Activated CD8-positive, alpha-beta T cell treated with anti-CD3 and anti-CD28 coated beads, Interleukin-2, amount 10 ng/mL, durations not matched to agents 7 days and 5 days (primary cell): ENCODE measurements around the gene PHLPP1. TPM values are rescaled to one million over a fixed set of nuclear protein-coding genes. Genes with fewer than 3 reads are reported as not detected.

Source experiments
- ATAC-seq: fragments of 150-1000 bp; cut with Tn5 transposase; one replicate; pipeline ENCODE4 v1.10.0; 2021; ENCODE audit warnings: moderate library complexity
- CTCF ChIA-PET: fragments of 350-600 bp; sonication (Branson Sonifier 250); formaldehyde crosslinking; loops from one replicate; lab custom pipeline; 2021; ENCODE audit warnings: antibody characterized with exemption; lab: Charles Lee
- POLR2A ChIA-PET: fragments of 350-600 bp; sonication (Branson Sonifier 250); formaldehyde crosslinking; loops from one replicate; lab custom pipeline; 2021; ENCODE audit warnings: antibody characterized with exemption; lab: Charles Lee
- DNase-seq: peaks from one replicate; pipeline ENCODE4 v3.0.0-alpha.2; 2020
- H3K27ac Mint-ChIP-seq: one replicate; pipeline ENCODE4 v1.8.0; 2021; ENCODE audit warnings: mild to moderate bottlenecking, mixed read lengths
- H3K27me3 Mint-ChIP-seq: one replicate; pipeline ENCODE4 v1.8.0; 2021; ENCODE audit warnings: low read depth, mixed read lengths
- H3K36me3 Mint-ChIP-seq: one replicate; pipeline ENCODE4 v1.8.0; 2021; ENCODE audit warnings: low read depth, mixed read lengths
- H3K4me1 Mint-ChIP-seq: one replicate; pipeline ENCODE4 v1.8.0; 2021; ENCODE audit warnings: low read depth, mixed read lengths
- H3K4me3 Mint-ChIP-seq: one replicate; pipeline ENCODE4 v1.8.0; 2021; ENCODE audit warnings: mild to moderate bottlenecking, mixed read lengths
- H3K9me3 Mint-ChIP-seq: one replicate; pipeline ENCODE4 v1.8.0; 2022; ENCODE audit warnings: mixed read lengths; ENCODE audit not compliant: insufficient read depth
- total RNA-seq, 2 experiments: library from RNA; stranded (reverse); gene quantifications; one replicate each; pipeline ENCODE4 v1.2.3, GENCODE V29; 2021

PHLPP1 gene
- total RNA-seq, 2 experiments from 2014 or later: 2.9 to 3.5 TPM

- Mint-ChIP-seq H3K4me1 (no peaks in the 10 kb centered on the region), H3K36me3 (no peaks in the 10 kb centered on the region), H3K9me3 (no peaks in the 10 kb centered on the region), H3K4me3 (no peak overlapping the region), H3K27ac (no peak overlapping the region), H3K27me3 (no peaks in the 10 kb centered on the region)
- ChIA-PET CTCF (no interaction called here), POLR2A (no interaction called here)
- ATAC-seq (no peak), DNase-seq (no peak)
These were observed 112.8 kb downstream of the PHLPP1 start for GRCh38 chr18:62828091-62828640.

- H3K27ac Mint-ChIP-seq: no peak overlapping the region
- DNase-seq: no peak
- H3K27me3 Mint-ChIP-seq: no peaks in the 10 kb centered on the region
- CTCF ChIA-PET: no interaction called here
- H3K4me3 Mint-ChIP-seq: no peak overlapping the region
- no peaks in the 10 kb centered on the region for H3K4me1 Mint-ChIP-seq
- POLR2A ChIA-PET: no interaction called here
- H3K9me3 Mint-ChIP-seq: no peaks in the 10 kb centered on the region
- no peaks in the 10 kb centered on the region for H3K36me3 Mint-ChIP-seq
- no peak for ATAC-seq
These were observed 113.5 kb downstream of the PHLPP1 start for GRCh38 chr18:62828852-62829251.

- no peak overlapping the region for H3K4me3 Mint-ChIP-seq
- no peaks in the 10 kb centered on the region for H3K36me3 Mint-ChIP-seq
- CTCF ChIA-PET: no interaction called here
These were observed 114.6 kb downstream of the PHLPP1 start for GRCh38 chr18:62829936-62830335.

GRCh38 chr18:62832282-62832681 lies 116.9 kb downstream of the PHLPP1 start:
- POLR2A ChIA-PET: no interaction called here
- Mint-ChIP-seq H3K4me3 (no peak overlapping the region), H3K36me3 (no peaks in the 10 kb centered on the region), H3K9me3 (no peaks in the 10 kb centered on the region), H3K27me3 (no peaks in the 10 kb centered on the region), H3K4me1 (no peaks in the 10 kb centered on the region), H3K27ac (no peak overlapping the region)
- ATAC-seq (no peak), DNase-seq (no peak)
- CTCF ChIA-PET: interaction anchor here (1.5 kb wide), 1 partner anchor 113 kb away, joined by 3 read pairs; no protein-coding TSS in a partner anchor

More at GRCh38 chr18:62829936-62830335, 114.6 kb downstream of the PHLPP1 start:
- POLR2A ChIA-PET: no interaction called here
- H3K4me1 Mint-ChIP-seq: no peaks in the 10 kb centered on the region
- ATAC-seq (no peak), DNase-seq (no peak)
- H3K27ac Mint-ChIP-seq: no peak overlapping the region
- H3K9me3 Mint-ChIP-seq: no peaks in the 10 kb centered on the region
- H3K27me3 Mint-ChIP-seq: no peaks in the 10 kb centered on the region

GRCh38 chr18:62833494-62833893 lies 118.2 kb downstream of the PHLPP1 start:
- H3K36me3 Mint-ChIP-seq: no peaks in the 10 kb centered on the region
- no peaks in the 10 kb centered on the region for H3K27me3 Mint-ChIP-seq
- no peak overlapping the region for H3K4me3 Mint-ChIP-seq
- no peaks in the 10 kb centered on the region for H3K9me3 Mint-ChIP-seq
- ChIA-PET POLR2A (no interaction called here), CTCF (no interaction called here)
- DNase-seq: no peak
- no peak for ATAC-seq
- H3K27ac Mint-ChIP-seq: no peak overlapping the region
- H3K4me1 Mint-ChIP-seq: no peaks in the 10 kb centered on the region

- Mint-ChIP-seq H3K9me3 (no peaks in the 10 kb centered on the region), H3K4me3 (no peak overlapping the region), H3K27ac (no peak overlapping the region), H3K36me3 (no peaks in the 10 kb centered on the region), H3K27me3 (no peaks in the 10 kb centered on the region), H3K4me1 (no peaks in the 10 kb centered on the region)
- DNase-seq (no peak), ATAC-seq (no peak)
- ChIA-PET CTCF (no interaction called here), POLR2A (no interaction called here)
These were observed 119.4 kb downstream of the PHLPP1 start for GRCh38 chr18:62834715-62835114.

GRCh38 chr18:62837011-62837410 lies 121.7 kb downstream of the PHLPP1 start:
- DNase-seq (no peak), ATAC-seq (no peak)
- Mint-ChIP-seq H3K4me1 (peaks cover 2% of the 10 kb centered on the region), H3K27me3 (no peaks in the 10 kb centered on the region), H3K27ac (no peak overlapping the region), H3K4me3 (no peak overlapping the region), H3K9me3 (no peaks in the 10 kb centered on the region), H3K36me3 (no peaks in the 10 kb centered on the region)
- ChIA-PET POLR2A (no interaction called here), CTCF (no interaction called here)

GRCh38 chr18:62838475-62839098 lies 123.2 kb downstream of the PHLPP1 start:
- no peak overlapping the region for H3K4me3 Mint-ChIP-seq
- peaks cover 2% of the 10 kb centered on the region for H3K4me1 Mint-ChIP-seq
- H3K9me3 Mint-ChIP-seq: no peaks in the 10 kb centered on the region
- H3K27ac Mint-ChIP-seq: no peak overlapping the region
- DNase-seq (no peak), ATAC-seq (no peak)
- peaks cover under 1% of the 10 kb centered on the region for H3K36me3 Mint-ChIP-seq
- no peaks in the 10 kb centered on the region for H3K27me3 Mint-ChIP-seq
- ChIA-PET POLR2A (interaction anchor here (0.7 kb wide), 1 partner anchor 123 kb away, joined by 3 read pairs; the partner anchor contains the start of gene PHLPP1), CTCF (no interaction called here)

- POLR2A ChIA-PET: no interaction called here
- H3K9me3 Mint-ChIP-seq: no peaks in the 10 kb centered on the region
These were observed 124.8 kb downstream of the PHLPP1 start for GRCh38 chr18:62839874-62840713.

GRCh38 chr18:62841405-62841804 lies 126.1 kb downstream of the PHLPP1 start:
- ChIA-PET POLR2A (no interaction called here), CTCF (no interaction called here)
- Mint-ChIP-seq H3K36me3 (peaks cover 5% of the 10 kb centered on the region), H3K4me1 (peaks cover 14% of the 10 kb centered on the region), H3K27ac (no peak overlapping the region), H3K27me3 (no peaks in the 10 kb centered on the region), H3K9me3 (no peaks in the 10 kb centered on the region), H3K4me3 (no peak overlapping the region)
- no peak for ATAC-seq
- DNase-seq: no peak

More at GRCh38 chr18:62839874-62840713, 124.8 kb downstream of the PHLPP1 start:
- DNase-seq (no peak), ATAC-seq (no peak)
- H3K36me3 Mint-ChIP-seq: peaks cover 5% of the 10 kb centered on the region
- H3K27me3 Mint-ChIP-seq: no peaks in the 10 kb centered on the region
- CTCF ChIA-PET: no interaction called here
- no peak overlapping the region for H3K4me3 Mint-ChIP-seq
- peaks cover 6% of the 10 kb centered on the region for H3K4me1 Mint-ChIP-seq
- H3K27ac Mint-ChIP-seq: no peak overlapping the region

GRCh38 chr18:62842898-62843297 lies 127.6 kb downstream of the PHLPP1 start:
- ChIA-PET POLR2A (no interaction called here), CTCF (interaction anchor here (0.8 kb wide), 1 partner anchor 115 kb away, joined by 3 read pairs; no protein-coding TSS in a partner anchor)
- peaks cover 5% of the 10 kb centered on the region for H3K36me3 Mint-ChIP-seq
- no peak overlapping the region for H3K27ac Mint-ChIP-seq
- ATAC-seq (no peak), DNase-seq (no peak)
- H3K9me3 Mint-ChIP-seq: no peaks in the 10 kb centered on the region
- H3K4me3 Mint-ChIP-seq: no peak overlapping the region
- H3K27me3 Mint-ChIP-seq: no peaks in the 10 kb centered on the region
- H3K4me1 Mint-ChIP-seq: peaks cover 14% of the 10 kb centered on the region
